Measurements from ENCODE around the gene DCAF8L2. TPM values are rescaled to one million over a fixed set of nuclear protein-coding genes. Genes with fewer than 3 reads are reported as not detected.

The DCAF8L2 gene
- total and polyA plus RNA-seq, 2 of the 13 experiments (the other 11 are each of a cell fraction or from before 2014, with no cell fraction given): not detected

GRCh38 chrX:27619975-27620374 is 29.8 kb downstream of the DCAF8L2 start (continued):
- no peak for TF ChIP-seq ZXDC (CRISPR knock-in tag; IDR thresholded peaks at IDR 0.05)
- no peak for TF ChIP-seq TARDBP (CRISPR knock-in tag; IDR thresholded peaks at IDR 0.05)
- no peak for TF ChIP-seq ZNF235 (CRISPR knock-in tag; IDR thresholded peaks at IDR 0.05; ENCODE audit: borderline replicate concordance)
- TF ChIP-seq ZNF567 (CRISPR knock-in tag; IDR thresholded peaks at IDR 0.05; ENCODE audit: borderline replicate concordance): no peak
- no peak for TF ChIP-seq BRF2 (CRISPR knock-in tag; IDR thresholded peaks at IDR 0.05)
- TF ChIP-seq MNT (IDR thresholded peaks at IDR 0.05): no peak
- TF ChIP-seq E2F1 (CRISPR knock-in tag; IDR thresholded peaks at IDR 0.05): no peak
- TF ChIP-seq CTCF (CRISPR knock-in tag; IDR thresholded peaks at IDR 0.05): peak; percentile 41
- no peak for TF ChIP-seq ZNF501 (CRISPR knock-in tag; IDR thresholded peaks at IDR 0.05)
- TF ChIP-seq MAF1 (CRISPR knock-in tag; IDR thresholded peaks at IDR 0.05; ENCODE audit: borderline replicate concordance): no peak
- TF ChIP-seq IKZF5 (CRISPR knock-in tag; IDR thresholded peaks at IDR 0.05): no peak
- no peak for TF ChIP-seq ZNF451 (CRISPR knock-in tag; IDR thresholded peaks at IDR 0.05)
- TF ChIP-seq KDM5B (CRISPR knock-in tag; IDR thresholded peaks at IDR 0.05; ENCODE audit: borderline replicate concordance): no peak
- TF ChIP-seq SALL2 (CRISPR knock-in tag; IDR thresholded peaks at IDR 0.05): no peak
- TF ChIP-seq STAG1 (CRISPR knock-in tag; IDR thresholded peaks at IDR 0.05): peak; percentile 42; the same call in 1 of the 2 replicates

Measured in HepG2 (cell line).